ENCODE data around the gene BTC. TPM values are rescaled to one million over a fixed set of nuclear protein-coding genes. Genes with fewer than 3 reads are reported as not detected.
"Not testable (repeated sequence)": the region's sequence is repeated elsewhere in the genome, so short reads cannot be mapped to it uniquely, and the experiment has no call there.

The BTC gene
- total RNA-seq, 2 donors from 2014 or later: not detected

DNA sequence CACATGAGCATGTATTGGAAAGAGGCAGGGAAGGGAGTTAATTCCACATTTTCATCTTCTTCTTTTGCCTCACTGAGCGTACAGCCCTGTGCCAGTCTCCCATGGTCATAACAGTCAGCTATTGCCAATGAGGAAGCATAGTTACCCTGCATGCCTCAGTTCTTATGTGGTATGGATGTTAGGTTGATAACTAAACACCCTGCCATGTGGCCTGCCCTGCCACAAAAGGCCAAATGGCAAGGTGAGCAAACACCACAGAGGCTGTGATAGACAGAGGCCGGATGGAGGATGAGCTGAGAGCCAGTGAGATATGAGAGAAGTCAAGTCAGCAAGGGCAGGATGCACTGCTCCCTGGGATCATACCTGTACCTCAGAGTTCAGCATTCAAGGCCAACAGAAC, 59.3 kb downstream of the BTC start:
- no peak for ATAC-seq (replicated peaks)
- Mint-ChIP-seq H3K4me1 (no peaks in the 10 kb centered on the region), H3K9me3 (no peaks in the 10 kb centered on the region), H3K4me3 (no peak overlapping the region), H3K36me3 (ENCODE audit: low read depth) (no peaks in the 10 kb centered on the region), H3K27me3 (no peaks in the 10 kb centered on the region), H3K27ac (no peak overlapping the region)

DNA sequence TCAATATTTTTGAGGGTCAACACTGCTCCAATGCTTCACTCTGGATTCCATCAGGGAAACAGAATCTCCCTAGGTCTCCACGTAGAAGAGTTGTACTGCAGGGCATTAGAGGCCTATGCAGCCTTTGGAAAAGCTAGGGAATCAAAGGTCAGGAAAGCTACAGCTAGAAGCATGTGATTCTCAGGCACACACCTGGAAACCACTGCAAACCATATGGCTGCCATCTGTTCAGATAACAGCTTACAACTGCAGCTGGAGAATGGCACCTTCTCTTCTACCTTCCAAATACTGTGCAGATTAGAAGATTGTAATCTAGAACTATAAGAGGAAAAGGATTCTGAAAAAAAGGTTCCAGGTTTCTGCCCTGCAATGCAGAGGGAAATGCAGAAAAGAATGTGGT, 60.6 kb downstream of the BTC start:
- Mint-ChIP-seq H3K27me3 (peaks cover under 1% of the 10 kb centered on the region), H3K9me3 (no peaks in the 10 kb centered on the region), H3K36me3 (ENCODE audit: low read depth) (no peaks in the 10 kb centered on the region), H3K27ac (no peak overlapping the region), H3K4me3 (no peak overlapping the region), H3K4me1 (no peaks in the 10 kb centered on the region)
- no peak for ATAC-seq (replicated peaks)

DNA sequence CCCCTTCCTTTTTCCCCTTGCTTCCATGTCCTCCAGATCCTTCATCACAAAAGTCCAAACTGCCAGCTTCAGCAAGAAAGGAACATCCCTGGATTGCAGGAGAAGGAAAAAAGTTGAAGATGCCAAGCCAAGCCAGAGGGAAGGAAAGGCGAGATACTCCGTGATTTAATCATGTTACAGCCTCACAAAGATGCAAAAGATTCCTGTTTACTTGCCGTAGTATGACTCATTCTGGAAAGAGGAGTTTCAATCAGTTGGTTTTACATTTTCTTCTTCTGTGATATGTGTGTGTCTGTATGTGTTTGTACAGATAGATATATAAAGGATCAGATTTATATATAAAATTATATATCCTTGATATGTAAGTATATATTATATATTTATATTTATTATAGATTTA, 69.3 kb downstream of the BTC start:
- no peak overlapping the region for H3K27ac Mint-ChIP-seq
- peaks cover 6% of the 10 kb centered on the region for H3K9me3 Mint-ChIP-seq
- no peak overlapping the region for H3K4me3 Mint-ChIP-seq
- H3K4me1 Mint-ChIP-seq: no peaks in the 10 kb centered on the region
- peaks cover 9% of the 10 kb centered on the region for H3K27me3 Mint-ChIP-seq
- H3K36me3 Mint-ChIP-seq (ENCODE audit: low read depth): no peaks in the 10 kb centered on the region
- ATAC-seq (replicated peaks): no peak

DNA sequence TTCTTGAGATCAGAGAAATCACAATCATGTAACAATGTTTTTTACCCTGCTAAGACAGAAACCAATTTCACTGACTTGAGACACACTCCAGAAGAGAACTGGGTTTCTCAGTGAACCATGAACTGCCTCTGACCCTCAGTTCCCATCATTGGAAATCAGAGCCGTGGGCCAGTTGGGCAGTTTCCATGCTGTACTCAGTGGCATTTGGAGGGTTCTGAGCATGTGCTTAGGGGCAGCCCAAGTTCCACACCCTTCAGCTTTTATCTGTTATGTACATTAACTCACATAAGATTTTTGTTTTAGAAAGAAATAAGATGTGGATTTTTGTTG, 77.9 kb downstream of the BTC start:
- Mint-ChIP-seq H3K27me3 (peaks cover 5% of the 10 kb centered on the region), H3K4me1 (peaks cover 5% of the 10 kb centered on the region), H3K9me3 (peaks cover 5% of the 10 kb centered on the region), H3K27ac (no peak overlapping the region), H3K4me3 (no peak overlapping the region), H3K36me3 (ENCODE audit: low read depth) (no peaks in the 10 kb centered on the region)
- ATAC-seq (replicated peaks): no peak

DNA sequence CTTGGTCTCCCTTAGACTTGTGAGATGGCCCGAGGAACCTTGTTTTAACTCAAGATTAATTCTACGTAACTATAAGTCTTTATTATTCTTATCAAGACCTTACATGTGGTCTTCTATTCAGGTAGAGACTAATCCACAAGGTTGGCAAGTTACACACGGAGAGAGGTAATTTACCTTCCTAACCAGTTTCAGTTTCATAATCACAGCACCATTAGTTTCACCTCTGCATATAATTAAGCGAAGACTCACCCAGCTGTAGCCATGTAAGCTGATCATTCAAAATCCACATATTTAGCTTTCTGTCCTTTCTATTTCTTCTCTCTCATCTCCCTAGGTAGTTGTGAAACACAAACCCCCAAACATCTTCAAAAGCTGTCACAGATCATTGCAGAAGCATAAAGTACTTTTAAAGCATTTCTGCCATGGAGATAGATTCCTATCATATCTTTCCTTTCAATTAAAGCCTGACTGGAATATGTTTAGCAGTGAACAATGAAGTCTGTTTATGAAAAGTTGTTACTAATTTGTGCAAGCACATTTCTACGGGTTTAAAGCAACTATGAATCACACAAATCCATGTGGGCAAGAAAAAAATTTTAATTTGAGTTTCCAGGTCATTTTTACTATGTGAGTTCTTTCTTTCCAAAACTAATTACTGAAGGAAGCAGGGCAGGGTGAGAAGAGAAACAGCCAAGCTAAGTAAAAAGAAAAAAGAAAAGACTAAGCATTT, 78.5 kb downstream of the BTC start:
- H3K36me3 Mint-ChIP-seq (ENCODE audit: low read depth): no peaks in the 10 kb centered on the region
- H3K27me3 Mint-ChIP-seq: peaks cover 5% of the 10 kb centered on the region
- peaks cover 5% of the 10 kb centered on the region for H3K4me1 Mint-ChIP-seq
- peak; percentile 50 for ATAC-seq (replicated peaks)
- H3K27ac Mint-ChIP-seq: no peak overlapping the region
- no peak overlapping the region for H3K4me3 Mint-ChIP-seq
- H3K9me3 Mint-ChIP-seq: peaks cover 5% of the 10 kb centered on the region

DNA sequence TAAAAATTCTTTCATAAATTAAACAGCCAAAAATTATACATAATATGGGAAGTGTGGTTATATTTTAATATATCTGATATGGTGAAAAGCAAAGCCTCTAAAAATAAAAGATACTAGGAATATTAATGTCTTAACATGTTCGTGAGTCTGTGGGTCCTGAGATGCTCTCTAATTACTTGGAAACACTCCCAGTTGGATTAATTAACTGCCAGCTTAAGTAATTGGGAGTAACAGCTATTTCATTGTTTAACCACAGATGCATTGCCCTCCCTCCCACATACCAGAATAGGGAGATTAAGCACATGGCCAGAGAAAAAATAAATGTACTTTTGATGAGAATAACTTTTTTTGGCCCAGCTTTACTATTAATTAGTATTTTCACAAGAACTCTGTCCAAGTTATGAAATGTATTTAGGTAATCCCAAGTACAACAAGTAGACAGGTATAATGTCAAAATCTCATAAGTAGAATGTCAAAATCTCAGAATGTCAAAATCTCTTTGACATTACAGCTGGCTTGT, 79.7 kb downstream of the BTC start:
- Mint-ChIP-seq H3K27me3 (peaks cover 5% of the 10 kb centered on the region), H3K4me1 (peaks cover 5% of the 10 kb centered on the region), H3K36me3 (ENCODE audit: low read depth) (no peaks in the 10 kb centered on the region), H3K9me3 (peaks cover 5% of the 10 kb centered on the region), H3K27ac (no peak overlapping the region), H3K4me3 (no peak overlapping the region)
- no peak for ATAC-seq (replicated peaks)

DNA sequence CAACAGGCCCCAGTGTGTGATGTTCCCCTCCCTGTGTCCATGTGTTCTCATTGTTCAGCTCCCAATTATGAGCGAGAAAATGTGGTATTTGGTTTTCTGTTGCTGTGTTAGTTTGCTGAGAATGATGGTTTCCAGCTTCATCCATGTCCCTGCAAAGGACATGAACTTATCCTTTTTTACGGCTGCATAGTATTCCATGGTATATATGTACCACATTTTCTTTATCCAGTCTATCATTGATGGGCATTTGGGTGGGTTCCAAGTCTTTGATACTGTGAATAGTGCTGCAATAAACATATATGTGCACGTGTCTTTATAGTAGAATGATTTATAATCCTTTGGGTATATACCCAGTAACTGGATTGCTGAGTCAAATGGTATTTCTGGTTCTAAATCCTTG, 86.2 kb downstream of the BTC start:
- ATAC-seq (replicated peaks); H3K4me3 Mint-ChIP-seq; H3K9me3 Mint-ChIP-seq; H3K27me3 Mint-ChIP-seq; H3K27ac Mint-ChIP-seq; H3K4me1 Mint-ChIP-seq; H3K36me3 Mint-ChIP-seq (ENCODE audit: low read depth): not testable (repeated sequence)

Other genes starting within 250 kb of the BTC start
- under 1 TPM in 1 of 2 donors, not detected in 1; 0.11 TPM for gene PARM1, start 138.6 kb upstream of the BTC start, total RNA-seq

Measured in activated T-helper 17 cell treated with anti-CD3 and anti-CD28 coated beads, Interleukin-2, amount 50 U/mL, for 72 hours (primary cell).